Neutrophil (primary cell): Measurements from ENCODE around the gene ZNF180.

Experiments
- H3K27ac ChIP-seq: fragments of 200-600 bp; sonication (generic); 2 replicates; pipeline ENCODE4 v1.5.1; 2016; ENCODE audit warnings: mild to moderate bottlenecking, moderate library complexity
- H3K27me3 ChIP-seq: fragments of 200-600 bp; sonication (generic); 2 replicates; pipeline ENCODE4 v1.6.0; 2016; ENCODE audit warnings: mild to moderate bottlenecking
- H3K36me3 ChIP-seq: fragments of 200-600 bp; sonication (generic); 2 replicates; pipeline ENCODE4 v1.5.1; 2017
- H3K4me1 ChIP-seq, 2 experiments: fragments of 200-600 bp in 1 of 2; sonication (generic) in 1 of 2; 1 replicate in 1 of 2; 2 replicates in 1 of 2; pipeline versions ENCODE4 v1.5.1 to v1.6.1; 2013 to 2016; ENCODE audit warnings: low read depth in 1 of 2, low read length in 1 of 2, mild to moderate bottlenecking in 1 of 2, moderate library complexity in 1 of 2; ENCODE audit not compliant: control insufficient read depth in 1 of 2, insufficient read depth in 1 of 2
- H3K4me3 ChIP-seq, 2 experiments: fragments of 200-600 bp in 1 of 2; sonication (generic) in 1 of 2; 1 replicate in 1 of 2; 2 replicates in 1 of 2; pipeline ENCODE4 v1.5.1; 2013 to 2016; ENCODE audit warnings: low read depth in 1 of 2, low read length in 1 of 2, mild to moderate bottlenecking in 1 of 2, moderate library complexity in 1 of 2
- H3K9me3 ChIP-seq: fragments of 200-600 bp; sonication (generic); 2 replicates; pipeline ENCODE4 v1.5.1; 2016
- TF ChIP-seq, protein P1 (sequence below): fragments of 200-600 bp; sonication (generic); IDR thresholded peaks from 2 replicates; pipeline ENCODE4 v1.5.1; 2016; ENCODE audit warnings: antibody characterized with exemption

Gene ZNF180

DNA sequence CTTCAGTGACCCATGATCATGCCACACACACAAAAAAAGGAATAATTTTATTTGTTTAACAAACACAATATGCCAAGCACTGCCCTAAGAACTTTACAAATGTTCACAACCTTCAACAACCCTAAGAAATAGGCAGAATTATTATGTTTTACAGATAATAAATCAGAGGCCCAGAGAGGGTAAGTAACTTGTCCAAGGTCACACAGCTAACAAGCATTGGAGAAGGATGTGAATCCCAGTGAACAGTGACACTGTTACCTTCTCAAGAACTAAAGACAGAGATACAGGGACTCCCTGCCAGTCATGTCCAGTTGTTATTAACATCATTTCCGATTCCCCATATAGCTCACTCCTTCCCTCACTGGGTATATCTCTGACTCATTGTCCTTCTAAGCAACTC lies 15.6 kb upstream of the ZNF180 start:
- Histone ChIP-seq H3K27me3 (no peaks in the 10 kb centered on the region), H3K27ac (no peak overlapping the region), H3K36me3 (no peaks in the 10 kb centered on the region), H3K4me3 (no peak overlapping the region), H3K4me1 (no peaks in the 10 kb centered on the region), H3K9me3 (no peaks in the 10 kb centered on the region)
- TF ChIP-seq, protein P1, sequence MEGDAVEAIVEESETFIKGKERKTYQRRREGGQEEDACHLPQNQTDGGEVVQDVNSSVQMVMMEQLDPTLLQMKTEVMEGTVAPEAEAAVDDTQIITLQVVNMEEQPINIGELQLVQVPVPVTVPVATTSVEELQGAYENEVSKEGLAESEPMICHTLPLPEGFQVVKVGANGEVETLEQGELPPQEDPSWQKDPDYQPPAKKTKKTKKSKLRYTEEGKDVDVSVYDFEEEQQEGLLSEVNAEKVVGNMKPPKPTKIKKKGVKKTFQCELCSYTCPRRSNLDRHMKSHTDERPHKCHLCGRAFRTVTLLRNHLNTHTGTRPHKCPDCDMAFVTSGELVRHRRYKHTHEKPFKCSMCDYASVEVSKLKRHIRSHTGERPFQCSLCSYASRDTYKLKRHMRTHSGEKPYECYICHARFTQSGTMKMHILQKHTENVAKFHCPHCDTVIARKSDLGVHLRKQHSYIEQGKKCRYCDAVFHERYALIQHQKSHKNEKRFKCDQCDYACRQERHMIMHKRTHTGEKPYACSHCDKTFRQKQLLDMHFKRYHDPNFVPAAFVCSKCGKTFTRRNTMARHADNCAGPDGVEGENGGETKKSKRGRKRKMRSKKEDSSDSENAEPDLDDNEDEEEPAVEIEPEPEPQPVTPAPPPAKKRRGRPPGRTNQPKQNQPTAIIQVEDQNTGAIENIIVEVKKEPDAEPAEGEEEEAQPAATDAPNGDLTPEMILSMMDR = no peak

DNA sequence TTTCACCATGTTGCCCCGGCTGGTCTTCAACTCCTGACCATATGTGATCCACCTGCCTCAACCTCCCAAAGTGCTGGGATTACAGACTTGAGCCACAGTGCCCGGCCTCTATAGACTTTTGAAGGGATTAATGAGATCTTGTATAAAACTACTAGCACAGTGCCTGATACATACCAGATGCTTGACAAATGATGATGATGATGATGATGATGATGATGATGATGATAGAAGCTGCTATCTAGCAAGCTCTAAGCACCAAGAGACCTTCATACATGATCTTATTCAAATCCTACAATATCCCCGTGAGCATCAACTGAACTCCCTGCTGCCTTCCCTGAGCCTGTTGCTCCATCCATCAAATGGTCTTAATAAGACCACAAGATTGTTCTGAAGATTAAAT lies 14.7 kb upstream of the ZNF180 start:
- no peaks in the 10 kb centered on the region for H3K9me3 ChIP-seq
- no peaks in the 10 kb centered on the region for H3K4me1 ChIP-seq
- H3K4me3 ChIP-seq = no peak overlapping the region
- H3K27me3 ChIP-seq = no peaks in the 10 kb centered on the region
- no peaks in the 10 kb centered on the region for H3K36me3 ChIP-seq
- H3K27ac ChIP-seq = no peak overlapping the region
- TF ChIP-seq, protein P1 = no peak

DNA sequence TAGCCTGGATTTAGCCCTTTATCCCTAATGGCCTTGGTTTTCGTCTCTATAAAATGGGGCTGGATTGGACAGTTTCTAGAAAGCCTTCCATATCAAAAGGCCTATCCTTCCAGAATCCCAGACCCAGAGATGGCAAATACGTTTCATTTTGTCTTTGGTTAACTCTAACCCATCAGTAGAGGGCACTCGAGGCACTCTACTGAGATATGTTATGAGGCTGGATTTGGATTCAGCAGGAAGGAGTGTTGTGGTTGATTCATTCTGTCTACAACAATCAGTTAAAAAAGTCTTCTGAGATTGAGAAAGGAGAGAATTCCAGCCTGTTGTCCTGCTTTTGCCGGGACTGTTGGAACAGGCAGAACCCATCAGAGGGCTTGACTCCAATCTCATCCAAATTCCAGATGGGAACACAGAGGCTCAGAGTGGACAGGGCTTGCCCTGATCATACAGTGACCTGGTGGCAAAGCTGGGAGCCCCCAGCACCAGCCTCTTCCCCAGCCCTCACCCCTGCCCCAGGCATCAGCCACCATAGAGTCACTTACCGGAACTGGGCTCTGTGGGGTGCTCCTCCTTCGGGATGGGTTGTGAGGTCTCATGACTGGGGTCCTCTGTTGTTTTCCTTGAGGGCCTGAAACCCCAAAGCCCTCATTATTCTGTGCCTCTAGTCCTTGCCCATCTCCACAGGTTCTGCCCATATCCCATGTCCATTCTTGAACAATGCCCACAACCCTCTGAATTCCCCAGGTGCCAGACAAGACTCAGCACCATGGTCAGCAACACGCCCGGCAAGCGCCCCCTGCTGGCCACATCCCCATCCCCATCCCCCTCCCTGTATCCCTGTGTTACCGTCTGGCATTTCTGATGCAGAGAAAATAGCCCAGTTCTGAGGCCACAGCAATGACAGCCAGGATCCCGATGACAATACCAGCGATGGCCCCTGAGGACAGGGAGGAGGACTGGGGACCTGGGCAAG lies 12.3 kb upstream of the ZNF180 start:
- H3K4me1 ChIP-seq = no peaks in the 10 kb centered on the region
- H3K27ac ChIP-seq = no peak overlapping the region
- no peak overlapping the region for H3K4me3 ChIP-seq
- H3K27me3 ChIP-seq = peaks cover 7% of the 10 kb centered on the region
- H3K9me3 ChIP-seq = no peaks in the 10 kb centered on the region
- TF ChIP-seq, protein P1 = peak; percentile 30
- H3K36me3 ChIP-seq = no peaks in the 10 kb centered on the region

DNA sequence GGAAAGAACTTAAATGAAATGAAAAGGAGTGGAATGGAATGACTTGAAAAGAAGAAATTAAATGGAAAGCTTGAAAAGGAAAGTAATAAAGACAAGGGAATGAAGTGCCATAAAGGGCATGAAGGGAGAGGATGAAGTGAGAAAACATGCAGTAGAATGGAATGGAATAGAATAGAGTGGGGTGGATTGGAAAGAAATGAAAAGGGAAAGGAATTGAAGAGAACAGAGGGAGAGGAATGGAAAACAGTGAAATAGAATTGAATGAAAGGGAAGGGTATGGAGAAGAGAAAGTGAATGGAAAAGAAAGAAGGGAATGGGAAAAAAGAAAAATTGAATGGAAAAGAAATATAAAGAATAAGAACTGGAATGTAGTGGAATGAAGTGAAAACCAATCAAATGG lies 9.2 kb upstream of the ZNF180 start:
- Histone ChIP-seq H3K36me3 (no peaks in the 10 kb centered on the region), H3K4me3 (no peak overlapping the region), H3K27me3 (peaks cover 25% of the 10 kb centered on the region), H3K4me1 (no peaks in the 10 kb centered on the region), H3K9me3 (no peaks in the 10 kb centered on the region), H3K27ac (no peak overlapping the region)
- TF ChIP-seq, protein P1 = no peak

DNA sequence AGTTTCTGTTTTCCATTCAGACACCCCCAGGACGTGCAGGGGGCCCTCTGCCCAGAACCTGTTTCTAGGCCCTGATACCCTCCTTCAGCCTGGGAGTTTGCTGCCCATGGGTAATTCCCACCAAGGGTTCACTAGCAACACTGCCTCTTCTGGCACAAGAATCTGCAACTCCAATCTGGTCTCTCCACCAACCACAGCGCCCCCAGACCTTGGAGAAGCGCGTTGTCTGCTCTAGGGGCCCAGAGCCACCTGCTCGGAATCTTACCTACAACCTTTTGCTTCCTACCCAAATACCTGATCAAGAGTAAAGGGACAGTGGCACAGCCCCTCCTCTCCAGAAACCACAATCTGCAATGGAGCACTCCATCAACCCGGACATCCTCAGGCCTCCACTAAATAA lies 763 bp downstream of the ZNF180 start:
- TF ChIP-seq, protein P1 = no peak
- H3K36me3 ChIP-seq = peaks cover 23% of the 10 kb centered on the region
- peaks cover 17 to 20% of the 10 kb centered on the region in 2 experiments for H3K4me1 ChIP-seq
- H3K27ac ChIP-seq = peak overlapping the region; percentile 91
- peaks cover 11% of the 10 kb centered on the region for H3K9me3 ChIP-seq
- peaks cover 37% of the 10 kb centered on the region for H3K27me3 ChIP-seq
- H3K4me3 ChIP-seq = peak overlapping the region; percentile 95 to 96
